Osteocyte (in vitro differentiated cells): ENCODE data around the gene NPIPA5. TPM values are rescaled to one million over a fixed set of nuclear protein-coding genes. Genes with fewer than 3 reads are reported as not detected.
A peak's percentile ranks its signal among the peaks of the same experiment; 100 is the strongest.
"Not testable (repeated sequence)": the region's sequence is repeated elsewhere in the genome, so short reads cannot be mapped to it uniquely, and the experiment has no call there.

ENCODE experiments used
- DNase-seq: peaks from one replicate; pipeline ENCODE4 v3.0.0; 2021; ENCODE audit warnings: mixed read lengths; ENCODE audit not compliant: unreplicated experiment; ENCODE audit errors: extremely low spot score
- H3K27ac Mint-ChIP-seq: one replicate; pipeline ENCODE4 v1.8.0; 2021; ENCODE audit warnings: mild to moderate bottlenecking, mixed read lengths; ENCODE audit not compliant: unreplicated experiment
- H3K27me3 Mint-ChIP-seq: one replicate; pipeline ENCODE4 v1.8.0; 2021; ENCODE audit warnings: mixed read lengths; ENCODE audit not compliant: unreplicated experiment
- H3K36me3 Mint-ChIP-seq: one replicate; pipeline ENCODE4 v1.8.0; 2021; ENCODE audit warnings: mixed read lengths; ENCODE audit not compliant: unreplicated experiment
- H3K4me1 Mint-ChIP-seq: one replicate; pipeline ENCODE4 v1.8.0; 2021; ENCODE audit warnings: mixed read lengths; ENCODE audit not compliant: unreplicated experiment
- H3K4me3 Mint-ChIP-seq: one replicate; pipeline ENCODE4 v1.8.0; 2021; ENCODE audit warnings: mild to moderate bottlenecking, moderate library complexity, mixed read lengths; ENCODE audit not compliant: unreplicated experiment
- H3K9me3 Mint-ChIP-seq: one replicate; pipeline ENCODE4 v1.8.0; 2021; ENCODE audit warnings: mixed read lengths; ENCODE audit not compliant: unreplicated experiment
- CTCF ChIP-seq: fragments of 200-600 bp; sonication (generic); IDR thresholded peaks from 2 replicates; pipeline ENCODE4 v1.5.0; 2021; ENCODE audit warnings: antibody characterized with exemption, mild to moderate bottlenecking, moderate library complexity
- total RNA-seq: library from RNA; stranded (reverse); gene quantifications from 2 replicates; pipeline ENCODE4 v1.2.1, GENCODE V29; 2021

The NPIPA5 gene
- total RNA-seq, 1 donor from 2014 or later = 8.0 TPM

GRCh38 chr16:15396948-15397594 lies 19.0 kb upstream of the NPIPA5 start:
- DNase-seq = no peak
- TF ChIP-seq CTCF = no peak
- Mint-ChIP-seq H3K9me3 (no peaks in the 10 kb centered on the region), H3K4me1 (no peaks in the 10 kb centered on the region), H3K4me3 (no peak overlapping the region), H3K27me3 (peaks cover 12% of the 10 kb centered on the region), H3K27ac (no peak overlapping the region), H3K36me3 (no peaks in the 10 kb centered on the region)

GRCh38 chr16:15396509-15396829 lies 18.4 kb upstream of the NPIPA5 start:
- H3K4me3 Mint-ChIP-seq = peak overlapping the region; percentile 62
- H3K4me1 Mint-ChIP-seq, DNase-seq, H3K9me3 Mint-ChIP-seq, H3K27ac Mint-ChIP-seq, H3K36me3 Mint-ChIP-seq: not testable (repeated sequence)
- peaks cover 13% of the 10 kb centered on the region for H3K27me3 Mint-ChIP-seq

- DNase-seq, H3K27ac Mint-ChIP-seq, H3K36me3 Mint-ChIP-seq, H3K9me3 Mint-ChIP-seq, H3K4me1 Mint-ChIP-seq: not testable (repeated sequence)
- Mint-ChIP-seq H3K4me3 (peak within 1 kb of the TSS; percentile 62), H3K27me3 (peaks cover 17% of the 10 kb centered on the region)
Measured at GRCh38 chr16:15395631-15396508, 17.8 kb upstream of the NPIPA5 start, which contains the start of gene MPV17L. TSS of gene MPV17L (plus strand) at chr16:15395754. CDS start at chr16:15395898, 144 bp downstream.

GRCh38 chr16:15393025-15393424 lies 14.9 kb upstream of the NPIPA5 start:
- H3K36me3 Mint-ChIP-seq, DNase-seq, H3K4me1 Mint-ChIP-seq, H3K9me3 Mint-ChIP-seq, H3K4me3 Mint-ChIP-seq, H3K27ac Mint-ChIP-seq: not testable (repeated sequence)
- H3K27me3 Mint-ChIP-seq = peaks cover 21% of the 10 kb centered on the region

GRCh38 chr16:15389916-15390315 lies 11.8 kb upstream of the NPIPA5 start:
- not testable (repeated sequence) for H3K27ac Mint-ChIP-seq, DNase-seq, H3K36me3 Mint-ChIP-seq, H3K4me3 Mint-ChIP-seq, H3K9me3 Mint-ChIP-seq, H3K4me1 Mint-ChIP-seq
- H3K27me3 Mint-ChIP-seq = peaks cover 28% of the 10 kb centered on the region

GRCh38 chr16:15388060-15388459 lies 10.0 kb upstream of the NPIPA5 start:
- H3K4me3 Mint-ChIP-seq, H3K36me3 Mint-ChIP-seq, H3K27ac Mint-ChIP-seq, H3K4me1 Mint-ChIP-seq, DNase-seq, H3K9me3 Mint-ChIP-seq: not testable (repeated sequence)
- peaks cover 26% of the 10 kb centered on the region for H3K27me3 Mint-ChIP-seq

- not testable (repeated sequence) for H3K9me3 Mint-ChIP-seq, H3K4me1 Mint-ChIP-seq, H3K4me3 Mint-ChIP-seq, H3K27ac Mint-ChIP-seq, H3K36me3 Mint-ChIP-seq, DNase-seq, H3K27me3 Mint-ChIP-seq
Measured at GRCh38 chr16:15382810-15383209, 4.7 kb upstream of the NPIPA5 start.

- H3K9me3 Mint-ChIP-seq, H3K4me1 Mint-ChIP-seq, DNase-seq, H3K36me3 Mint-ChIP-seq, H3K4me3 Mint-ChIP-seq, H3K27ac Mint-ChIP-seq, H3K27me3 Mint-ChIP-seq: not testable (repeated sequence)
Measured at GRCh38 chr16:15357495-15357894, 20.6 kb downstream of the NPIPA5 start.

GRCh38 chr16:15354846-15355245 lies 23.2 kb downstream of the NPIPA5 start:
- H3K4me1 Mint-ChIP-seq, H3K27ac Mint-ChIP-seq, H3K9me3 Mint-ChIP-seq, H3K4me3 Mint-ChIP-seq, H3K27me3 Mint-ChIP-seq, DNase-seq, H3K36me3 Mint-ChIP-seq: not testable (repeated sequence)

GRCh38 chr16:15352852-15353251 lies 25.2 kb downstream of the NPIPA5 start:
- not testable (repeated sequence) for H3K36me3 Mint-ChIP-seq, DNase-seq, H3K4me3 Mint-ChIP-seq, H3K9me3 Mint-ChIP-seq, H3K27ac Mint-ChIP-seq, H3K4me1 Mint-ChIP-seq, H3K27me3 Mint-ChIP-seq

- not testable (repeated sequence) for H3K36me3 Mint-ChIP-seq, DNase-seq, H3K27me3 Mint-ChIP-seq, H3K27ac Mint-ChIP-seq, H3K9me3 Mint-ChIP-seq, H3K4me1 Mint-ChIP-seq, H3K4me3 Mint-ChIP-seq
Measured at GRCh38 chr16:15351745-15352144, 26.3 kb downstream of the NPIPA5 start.
